ENCODE data around the gene KLK12.
A peak's percentile ranks its signal among the peaks of the same experiment; 100 is the strongest.
"Not testable (repeated sequence)": the region's sequence is repeated elsewhere in the genome, so short reads cannot be mapped to it uniquely, and the experiment has no call there.

The KLK12 gene

DNA sequence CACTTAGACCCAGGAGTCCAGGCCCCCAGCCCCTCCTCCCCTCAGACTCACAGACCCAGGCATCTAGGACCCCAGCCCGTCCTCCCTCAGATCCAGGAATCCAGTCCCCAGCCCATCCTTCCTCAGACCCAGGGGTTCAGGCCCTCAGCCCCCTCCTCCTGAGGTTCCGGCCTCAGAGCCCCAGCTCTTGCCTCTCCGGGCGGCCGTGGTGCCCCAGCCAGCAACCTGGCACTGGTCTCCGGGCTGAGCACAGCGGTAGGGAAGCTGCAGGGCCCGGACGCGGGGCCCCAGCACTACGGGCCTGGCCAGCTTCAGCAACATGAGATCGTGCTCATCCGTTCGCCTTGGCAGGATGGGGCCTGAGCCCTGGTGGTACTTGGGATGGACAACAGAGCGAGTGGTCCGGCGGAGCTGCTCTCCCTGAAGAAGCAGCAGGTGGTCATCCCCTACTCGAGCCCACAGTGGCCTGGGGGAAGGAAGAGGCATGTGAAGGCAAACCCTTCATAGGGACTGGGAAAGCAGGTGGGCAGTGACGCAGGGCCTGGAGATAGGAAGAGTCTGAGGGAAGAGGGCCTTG, 19.0 kb downstream of the KLK12 start:
- no peak for DNase-seq (ENCODE audit: low spot score)

DNA sequence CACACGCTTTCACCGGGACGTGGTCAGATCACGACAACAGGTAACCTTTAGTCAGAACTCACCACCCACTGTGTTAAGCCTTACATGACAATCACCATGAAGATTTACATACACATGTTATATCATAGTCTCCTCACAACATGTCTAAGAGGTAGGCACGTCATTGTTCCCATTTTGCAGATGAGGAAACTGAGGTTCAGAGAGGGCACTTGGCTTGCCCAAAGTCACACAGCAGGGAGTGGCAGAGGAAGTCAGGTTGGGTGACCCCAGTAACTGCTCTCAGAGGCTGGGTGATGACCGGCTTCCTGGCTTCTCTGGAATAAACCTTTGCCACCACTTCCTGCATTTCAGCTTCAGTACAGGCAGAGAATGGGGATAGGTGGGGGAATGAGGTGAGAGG, 20.6 kb downstream of the KLK12 start:
- no peak for DNase-seq (ENCODE audit: low spot score)

- DNase-seq (ENCODE audit: low spot score), result no peak
These were observed 22.1 kb downstream of the KLK12 start for GRCh38 chr19:51012661-51013190.

DNA sequence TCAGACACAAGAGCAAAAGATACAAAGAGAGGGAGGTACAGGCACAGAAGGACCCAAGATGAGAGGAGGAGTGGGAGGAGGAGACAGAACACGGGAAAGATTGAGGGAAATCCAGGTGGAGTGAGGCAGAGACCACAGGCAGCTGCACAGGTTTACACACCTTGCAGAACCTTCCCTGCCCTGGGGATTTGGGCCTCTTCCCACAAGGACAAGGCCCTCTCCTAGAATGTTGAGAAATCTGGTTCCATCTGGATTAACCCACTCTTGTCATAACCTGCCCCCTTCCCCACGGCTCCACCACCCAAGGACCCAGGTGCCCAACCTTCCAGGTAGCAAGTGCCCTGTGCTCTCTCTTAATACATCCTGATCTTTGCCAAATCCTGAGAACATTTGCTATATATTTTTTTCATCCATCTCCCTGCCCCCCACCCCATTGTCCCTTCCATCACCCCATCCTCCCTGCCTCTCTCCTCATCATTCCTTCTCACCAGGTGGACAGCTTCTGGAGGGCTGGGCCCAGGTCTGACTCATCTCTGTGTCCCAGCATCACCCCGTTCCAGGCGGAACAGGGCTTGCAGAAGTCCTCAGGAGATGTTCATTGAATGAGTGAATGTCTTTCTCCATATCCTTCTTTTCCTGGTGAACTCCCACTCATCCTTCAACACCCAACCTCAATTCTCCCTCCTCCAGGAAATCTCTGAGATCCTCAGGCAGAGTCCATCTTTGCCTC, 24.6 kb downstream of the KLK12 start:
- DNase-seq (ENCODE audit: low spot score), result no peak

DNA sequence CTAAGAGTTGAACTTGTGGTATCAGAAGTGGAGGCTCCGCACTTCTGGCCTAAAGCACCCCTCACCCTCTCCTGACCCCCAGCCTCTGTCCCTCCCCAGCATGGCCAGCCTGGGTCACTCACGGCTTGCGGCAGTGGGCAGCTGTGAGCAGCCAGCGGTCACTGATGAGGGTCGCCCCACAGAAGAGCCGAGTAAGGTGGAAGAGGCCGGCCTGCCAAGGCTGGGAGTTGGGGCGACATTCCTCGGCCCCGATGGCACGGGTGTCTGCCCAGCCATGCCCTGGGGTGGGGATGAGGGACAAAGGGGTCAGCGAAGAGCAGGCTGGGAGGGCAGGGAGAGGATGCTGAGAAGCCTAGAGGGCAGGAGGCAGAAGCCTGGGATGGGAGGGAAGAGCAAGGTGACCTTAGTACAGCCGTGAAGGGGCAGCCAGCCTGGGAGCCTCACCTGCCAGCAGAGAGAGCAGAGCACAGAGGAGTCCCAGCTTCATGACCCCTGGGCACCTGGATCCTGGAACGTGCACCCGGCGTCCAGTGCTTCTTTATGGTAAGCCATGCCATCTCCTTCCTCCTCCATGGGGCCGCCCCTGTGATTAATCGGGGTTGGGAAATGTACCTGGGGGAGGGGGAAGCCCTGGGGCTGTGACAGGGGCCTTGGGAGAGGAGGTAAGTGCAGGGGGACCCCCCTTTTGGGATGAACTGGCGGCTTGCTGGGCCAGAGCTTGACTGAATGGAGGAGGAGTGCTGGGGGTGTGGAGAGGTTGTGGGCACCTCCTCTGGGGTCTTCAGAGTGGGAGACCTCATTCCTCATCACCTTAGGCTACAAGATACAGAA, 25.5 kb downstream of the KLK12 start:
- DNase-seq (ENCODE audit: low spot score), result no peak

- DNase-seq (ENCODE audit: low spot score), result no peak
These were observed 27.3 kb downstream of the KLK12 start for GRCh38 chr19:51007488-51007887.

- no peak for DNase-seq (ENCODE audit: low spot score)
These were observed 28.4 kb downstream of the KLK12 start for GRCh38 chr19:51006406-51006805.

GRCh38 chr19:51005248-51005647, 29.6 kb downstream of the KLK12 start:
- DNase-seq (ENCODE audit: low spot score), result no peak

DNA sequence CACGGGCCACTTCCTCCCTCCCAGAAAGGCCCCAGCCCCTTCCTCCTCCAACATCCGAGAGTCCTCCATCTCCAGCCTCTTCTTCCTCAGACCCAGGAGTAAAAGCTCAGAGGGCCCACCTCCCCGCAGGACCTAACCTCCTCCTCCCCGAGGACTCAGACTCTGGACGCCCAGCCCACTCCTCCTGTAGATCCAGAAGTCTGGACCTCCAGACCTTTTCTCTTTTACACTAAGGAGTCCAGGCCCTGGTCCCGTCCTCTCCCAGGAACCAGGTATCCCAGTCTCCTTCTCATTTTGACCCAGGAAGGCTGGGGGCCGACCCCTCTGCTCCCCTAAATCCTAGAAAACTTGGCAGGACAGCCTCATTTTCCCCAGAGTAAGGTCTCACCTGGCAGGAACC, 31.5 kb downstream of the KLK12 start:
- no peak for DNase-seq (ENCODE audit: low spot score)

DNA sequence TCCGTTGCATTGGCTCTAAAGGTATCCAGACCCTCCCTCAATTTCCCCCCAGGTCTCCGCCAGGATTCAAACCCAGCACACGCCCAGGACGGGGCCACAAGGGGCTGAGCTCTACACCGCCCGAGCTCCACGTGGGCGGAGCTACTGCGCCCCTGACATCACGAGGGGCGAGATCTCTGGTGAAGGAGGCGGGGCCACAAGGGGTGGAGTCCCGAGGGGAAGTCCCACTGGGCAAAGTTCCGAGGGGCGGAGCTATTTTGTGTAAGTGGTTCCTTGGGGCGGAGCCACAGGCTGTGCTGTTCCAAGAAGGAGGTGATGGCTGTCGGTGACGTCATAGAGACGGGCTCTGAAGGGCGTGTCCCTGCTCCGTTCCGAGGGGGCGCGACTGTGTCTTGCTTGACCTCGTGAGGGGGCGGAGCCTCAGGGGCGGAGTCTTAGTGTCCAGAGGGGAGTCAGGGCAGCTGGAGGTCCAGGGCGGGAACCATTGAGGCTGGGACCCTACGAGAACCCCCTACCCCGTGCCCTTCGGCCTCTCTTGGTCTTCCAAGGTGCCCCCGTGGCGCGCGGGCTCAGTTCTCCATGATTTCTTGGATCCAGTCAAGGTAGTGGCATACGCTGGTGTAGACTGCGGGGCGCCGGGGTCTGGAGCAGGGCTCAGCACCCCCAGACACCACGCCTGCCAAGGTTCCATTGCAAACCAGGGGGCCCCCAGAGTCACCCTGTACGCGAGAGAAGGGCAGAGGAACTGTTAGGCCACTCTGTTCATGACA, 32.1 kb downstream of the KLK12 start:
- DNase-seq (ENCODE audit: low spot score), result peak; percentile 72

GRCh38 chr19:51002089-51002532, 32.7 kb downstream of the KLK12 start:
- no peak for DNase-seq (ENCODE audit: low spot score)

DNA sequence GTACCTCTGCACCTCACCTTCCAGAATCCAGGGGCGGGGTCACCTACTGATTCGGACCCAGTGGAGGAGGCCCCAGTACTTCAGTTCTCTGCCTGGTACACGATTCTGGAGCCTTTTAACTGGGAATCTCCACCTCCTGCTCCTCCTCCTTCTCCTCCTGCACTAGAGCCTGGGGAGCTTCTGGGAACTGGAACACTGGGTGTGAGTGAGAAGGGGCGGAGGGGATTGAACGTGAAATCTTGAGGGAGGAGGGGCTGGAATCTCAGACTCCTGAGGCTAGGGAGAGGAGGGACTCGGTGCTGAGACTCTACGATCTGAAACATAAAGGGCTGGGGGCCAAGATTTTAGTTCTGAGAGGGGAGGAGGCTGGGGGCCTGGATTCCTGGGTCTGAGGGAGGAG, 33.3 kb downstream of the KLK12 start, which contains the start of gene KLK8:
TSS of gene KLK8 (minus strand) at position 90 of the 400 bp plus-strand sequence. CDS start 437 bp downstream, outside the sequence.
- DNase-seq (ENCODE audit: low spot score), result no peak

GRCh38 chr19:51000981-51001380, 33.8 kb downstream of the KLK12 start:
- no peak for DNase-seq (ENCODE audit: low spot score)

- no peak for DNase-seq (ENCODE audit: low spot score)
These were observed 34.4 kb downstream of the KLK12 start for GRCh38 chr19:51000426-51000825.

- no peak for DNase-seq (ENCODE audit: low spot score)
These were observed 36.1 kb downstream of the KLK12 start for GRCh38 chr19:50998686-50999085.

GRCh38 chr19:50998061-50998460, 36.7 kb downstream of the KLK12 start:
- DNase-seq (ENCODE audit: low spot score), result no peak

- DNase-seq (ENCODE audit: low spot score), result no peak
These were observed 40.7 kb downstream of the KLK12 start for GRCh38 chr19:50994129-50994528.

DNA sequence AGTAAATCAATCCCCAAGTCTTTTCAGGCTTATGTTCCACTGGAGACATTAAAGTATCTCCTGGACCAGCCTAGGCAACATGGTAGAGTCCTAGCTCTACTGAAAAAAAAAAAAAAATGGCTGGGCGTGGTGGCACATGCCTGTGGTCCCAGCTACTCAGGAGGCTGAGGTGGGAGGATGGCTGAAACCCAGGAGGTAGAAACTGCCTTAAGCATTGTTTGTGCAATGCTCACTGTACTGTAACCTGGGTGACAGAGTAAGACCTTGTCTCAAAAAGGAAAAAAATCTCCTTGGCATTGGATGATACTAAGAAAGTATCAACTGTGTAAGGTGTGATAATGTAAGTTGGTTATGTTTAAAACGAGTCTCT, 42.2 kb downstream of the KLK12 start:
- no peak for DNase-seq (ENCODE audit: low spot score)

GRCh38 chr19:50984416-50984815, 50.4 kb downstream of the KLK12 start:
- not testable (repeated sequence) for DNase-seq (ENCODE audit: low spot score)

DNA sequence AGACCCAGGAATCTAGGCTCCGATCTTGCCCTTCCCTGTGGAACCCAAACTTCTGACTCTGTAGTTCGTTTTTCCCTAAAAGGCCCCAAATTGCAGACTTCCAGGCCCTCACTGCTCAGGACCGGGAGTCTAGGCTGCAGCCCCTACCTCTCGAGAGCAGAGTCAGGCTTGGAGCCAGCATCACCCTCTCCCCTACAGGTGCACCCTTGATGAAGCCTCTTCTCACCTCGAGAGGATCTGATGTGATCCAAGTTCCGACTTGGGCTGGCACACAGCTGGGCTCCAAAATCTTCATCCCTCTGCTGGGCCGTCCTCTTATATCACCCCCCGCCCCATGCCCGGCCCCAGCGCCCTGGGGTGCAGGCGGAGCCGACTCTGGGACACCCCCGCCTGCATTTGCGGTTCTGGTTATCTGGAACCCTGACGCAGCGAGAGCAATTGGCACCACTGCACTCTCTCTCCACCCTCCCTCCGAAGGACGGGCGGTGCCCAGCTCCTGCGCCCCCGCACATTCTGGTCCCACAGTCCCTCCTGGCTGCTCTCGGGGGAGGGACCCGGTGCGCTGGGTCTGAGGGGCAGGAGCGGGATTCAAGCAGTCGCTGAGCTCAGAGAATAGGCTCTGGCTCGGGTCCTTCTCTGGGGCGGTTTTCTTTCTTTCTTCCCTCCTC, 51.0 kb downstream of the KLK12 start, which contains the start of gene KLK7:
TSS of gene KLK7 (minus strand) at position 293 of the 668 bp plus-strand sequence. CDS start 1,518 bp downstream, outside the sequence.
- DNase-seq (ENCODE audit: low spot score), result no peak

- no peak for DNase-seq (ENCODE audit: low spot score)
These were observed 52.6 kb downstream of the KLK12 start for GRCh38 chr19:50982186-50982585.

Data from COLO829 (cell line).